Measurements from ENCODE around the gene UMOD.

GRCh38 chr16:20347666-20348364 is 4.7 kb downstream of the UMOD start:
- no peak for TF ChIP-seq YY1 (IDR thresholded peaks at IDR 0.05; ENCODE audit: insufficient read depth, insufficient read length)
- TF ChIP-seq ZNF274 (IDR thresholded peaks at IDR 0.05; ENCODE audit: low read depth, low read length): no peak
- no peak for TF ChIP-seq SUZ12 (IDR thresholded peaks at IDR 0.05; ENCODE audit: extremely low read depth, insufficient read depth, insufficient read length)

All from NT2/D1 (cell line).